Karpas-422 (cell line): ENCODE data around the gene PRDM16. TPM values are rescaled to one million over a fixed set of nuclear protein-coding genes. Genes with fewer than 3 reads are reported as not detected.

Experiments
- DNase-seq: peaks from one replicate; pipeline ENCODE4 v3.0.0-alpha.2; 2015
- H2AFZ ChIP-seq: fragments of 200-600 bp; sonication (generic); 2 replicates; pipeline ENCODE4 v1.6.1; 2014; ENCODE audit warnings: antibody characterized with exemption, low read length, mixed read lengths
- H3K27ac ChIP-seq: fragments of 200-600 bp; sonication (generic); 2 replicates; pipeline ENCODE4 v1.5.1; 2014; ENCODE audit warnings: mild to moderate bottlenecking, low read length, moderate library complexity
- H3K27me3 ChIP-seq: fragments of 200-600 bp; sonication (generic); 2 replicates; pipeline ENCODE4 v1.6.1; 2014; ENCODE audit warnings: low read length, mixed read lengths
- H3K36me3 ChIP-seq: fragments of 200-600 bp; sonication (generic); 2 replicates; pipeline ENCODE4 v1.6.1; 2014; ENCODE audit warnings: low read length, mixed read lengths; ENCODE audit not compliant: insufficient read depth
- H3K4me1 ChIP-seq: fragments of 200-600 bp; sonication (generic); 2 replicates; pipeline ENCODE4 v1.6.1; 2014; ENCODE audit warnings: mild to moderate bottlenecking, low read length, mixed read lengths
- H3K4me2 ChIP-seq: fragments of 200-600 bp; sonication (generic); 2 replicates; pipeline ENCODE4 v1.6.1; 2014; ENCODE audit warnings: low read length, low read depth, mild to moderate bottlenecking; ENCODE audit not compliant: poor library complexity, severe bottlenecking
- H3K4me3 ChIP-seq: fragments of 200-600 bp; sonication (generic); 2 replicates; pipeline ENCODE4 v1.5.1; 2014; ENCODE audit warnings: mild to moderate bottlenecking, antibody characterized with exemption, low read length, mixed read lengths
- H3K79me2 ChIP-seq: fragments of 200-600 bp; sonication (generic); 2 replicates; pipeline ENCODE4 v1.6.1; 2014; ENCODE audit warnings: mild to moderate bottlenecking, low read length, mixed read lengths
- H3K9ac ChIP-seq: fragments of 200-600 bp; sonication (generic); 2 replicates; pipeline ENCODE4 v1.6.0; 2014; ENCODE audit warnings: low read length
- H3K9me2 ChIP-seq: fragments of 200-600 bp; sonication (generic), shearing (Covaris generic); replicated peaks from 2 replicates; pipeline ENCODE4 v1.6.0; 2014; ENCODE audit warnings: mild to moderate bottlenecking, low read length, moderate library complexity; ENCODE audit not compliant: insufficient read depth
- H3K9me3 ChIP-seq: fragments of 300-700, 200-600 bp; sonication (generic); 2 replicates; pipeline ENCODE4 v1.6.1; 2014; ENCODE audit warnings: low read length, mixed read lengths
- H4K20me1 ChIP-seq: fragments of 200-600 bp; sonication (generic); 2 replicates; pipeline ENCODE4 v1.6.1; 2014; ENCODE audit warnings: mild to moderate bottlenecking, antibody characterized with exemption, low read length, low read depth; ENCODE audit not compliant: insufficient read depth
- total RNA-seq: library from RNA; depleted of rRNA; stranded (reverse); fragments of >200 nt; shearing (Covaris generic); gene quantifications from 2 replicates; pipeline ENCODE4 v1.2.3, GENCODE V29; 2014; ENCODE audit warnings: low replicate concordance

Gene PRDM16
- total RNA-seq, 1 experiment from 2014 or later: not detected

DNA sequence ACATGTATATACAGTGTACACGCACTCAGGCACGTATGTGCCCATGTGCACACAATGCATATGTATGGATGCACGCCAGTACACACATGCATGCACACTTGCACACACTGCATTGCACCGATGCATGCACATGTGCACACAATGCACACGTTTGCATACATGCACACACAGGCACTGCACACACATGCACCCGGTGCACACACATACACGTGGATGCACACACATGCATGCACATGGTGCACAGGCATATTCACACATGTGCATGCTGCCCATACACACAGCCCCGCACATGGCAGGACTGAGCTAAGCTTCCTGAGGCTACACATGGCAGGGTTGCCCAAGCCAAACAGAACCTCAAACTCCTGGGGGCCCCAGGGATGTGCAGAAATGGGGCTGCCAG, 405.0 kb downstream of the PRDM16 start:
- Histone ChIP-seq H3K4me1 (no peaks in the 10 kb centered on the region), H4K20me1 (no peaks in the 10 kb centered on the region), H3K9ac (no peak overlapping the region), H3K79me2 (no peaks in the 10 kb centered on the region), H3K4me2 (no peak overlapping the region), H3K36me3 (no peaks in the 10 kb centered on the region), H2AFZ (no peak overlapping the region), H3K4me3 (no peak overlapping the region), H3K9me3 (no peaks in the 10 kb centered on the region), H3K9me2 (no peaks in the 10 kb centered on the region), H3K27me3 (no peaks in the 10 kb centered on the region), H3K27ac (no peak overlapping the region)
- no peak for DNase-seq

DNA sequence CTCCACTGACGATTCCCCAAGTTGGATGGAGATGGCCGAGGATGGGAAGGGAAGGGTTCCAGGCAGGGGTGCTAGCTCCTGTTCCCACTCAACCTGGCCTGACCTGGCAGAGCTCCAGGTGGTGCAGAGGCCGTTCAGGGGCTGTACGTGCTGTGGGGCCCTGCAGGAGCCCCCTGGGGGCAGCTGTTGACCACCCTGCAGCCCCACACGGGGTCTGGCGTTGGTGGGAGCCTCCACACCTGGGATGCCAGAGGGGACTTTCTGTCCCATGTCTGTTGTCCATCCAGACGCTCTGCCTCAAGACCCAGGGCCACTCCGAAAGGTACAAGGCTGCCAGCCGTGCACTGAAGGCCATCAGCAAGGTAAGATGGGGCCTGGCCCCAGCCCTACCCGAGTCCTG, 405.4 kb downstream of the PRDM16 start:
- Histone ChIP-seq H3K9me2 (no peaks in the 10 kb centered on the region), H3K9ac (no peak overlapping the region), H3K9me3 (no peaks in the 10 kb centered on the region), H3K4me1 (no peaks in the 10 kb centered on the region), H3K79me2 (no peaks in the 10 kb centered on the region), H2AFZ (no peak overlapping the region), H3K27me3 (no peaks in the 10 kb centered on the region), H4K20me1 (no peaks in the 10 kb centered on the region), H3K36me3 (no peaks in the 10 kb centered on the region), H3K27ac (no peak overlapping the region), H3K4me2 (no peak overlapping the region), H3K4me3 (no peak overlapping the region)
- DNase-seq: no peak

DNA sequence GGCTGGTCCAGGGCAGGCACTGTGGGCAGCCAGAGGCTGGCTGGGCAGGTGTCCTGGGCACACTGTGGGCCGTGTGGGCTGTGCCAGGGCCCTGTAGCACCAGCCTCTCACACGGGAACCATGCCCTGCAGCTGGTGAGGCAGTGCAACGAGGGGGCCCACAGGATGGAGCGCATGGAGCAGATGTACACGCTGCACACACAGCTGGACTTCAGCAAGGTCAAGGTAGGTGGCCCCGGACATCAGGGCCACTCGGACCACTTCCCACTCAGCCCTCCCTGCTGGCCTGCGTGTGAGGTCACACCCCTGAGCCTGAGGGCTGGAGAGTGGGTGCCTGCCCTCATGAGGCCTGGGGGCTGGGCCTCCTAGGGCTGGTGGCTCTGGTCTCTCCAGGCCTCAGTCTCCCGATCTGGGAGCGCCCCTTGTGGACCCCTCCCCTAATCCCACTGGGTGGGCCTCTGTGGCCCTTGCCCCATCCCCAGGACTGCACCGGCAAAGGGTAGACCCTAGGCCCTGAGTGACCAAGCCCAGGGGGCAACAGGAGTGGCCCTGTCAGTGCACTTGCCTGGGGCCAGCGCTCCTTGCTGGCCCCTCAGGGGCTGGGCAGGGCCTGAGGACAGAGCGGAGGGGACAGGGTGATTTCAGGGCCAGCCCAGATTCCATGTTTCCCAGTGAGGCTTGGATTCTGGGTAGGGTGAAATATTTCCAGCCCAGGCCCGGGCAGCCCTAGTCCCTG, 407.0 kb downstream of the PRDM16 start:
- no peaks in the 10 kb centered on the region for H3K4me1 ChIP-seq
- H3K36me3 ChIP-seq: no peaks in the 10 kb centered on the region
- no peaks in the 10 kb centered on the region for H3K9me2 ChIP-seq
- no peak overlapping the region for H3K4me3 ChIP-seq
- DNase-seq: no peak
- H3K9me3 ChIP-seq: no peaks in the 10 kb centered on the region
- H3K9ac ChIP-seq: no peak overlapping the region
- H2AFZ ChIP-seq: no peak overlapping the region
- no peak overlapping the region for H3K4me2 ChIP-seq
- no peaks in the 10 kb centered on the region for H3K27me3 ChIP-seq
- H4K20me1 ChIP-seq: no peaks in the 10 kb centered on the region; the same call in 1 of the 2 replicates
- no peaks in the 10 kb centered on the region for H3K79me2 ChIP-seq
- no peak overlapping the region for H3K27ac ChIP-seq

DNA sequence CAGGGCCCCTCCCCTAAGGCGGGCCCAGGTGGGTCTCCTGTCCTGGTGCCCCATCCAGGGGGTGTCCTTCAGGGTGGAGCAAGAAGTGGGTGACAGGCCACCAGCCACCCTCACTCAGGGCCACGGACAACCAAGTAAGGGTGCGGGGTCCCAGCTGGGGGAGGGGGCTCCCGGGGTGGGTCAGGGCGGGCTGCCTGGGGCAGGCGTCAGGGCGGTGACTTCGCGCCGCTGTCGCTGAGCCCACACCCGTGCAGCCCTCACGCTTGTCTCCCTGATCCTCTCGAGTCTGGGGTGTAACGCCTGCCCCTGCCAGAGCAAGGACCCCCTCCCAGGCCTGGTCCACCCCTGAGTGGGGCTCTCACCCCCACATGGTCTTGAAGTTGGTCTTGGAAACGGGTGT, 407.7 kb downstream of the PRDM16 start:
- H3K9me2 ChIP-seq: no peaks in the 10 kb centered on the region
- H3K9ac ChIP-seq: no peak overlapping the region
- H3K4me3 ChIP-seq: no peak overlapping the region
- H3K36me3 ChIP-seq: no peaks in the 10 kb centered on the region
- no peaks in the 10 kb centered on the region for H3K9me3 ChIP-seq
- DNase-seq: no peak
- no peak overlapping the region for H3K4me2 ChIP-seq
- H2AFZ ChIP-seq: no peak overlapping the region
- H4K20me1 ChIP-seq: no peaks in the 10 kb centered on the region; the same call in 1 of the 2 replicates
- no peak overlapping the region for H3K27ac ChIP-seq
- H3K4me1 ChIP-seq: no peaks in the 10 kb centered on the region
- no peaks in the 10 kb centered on the region for H3K27me3 ChIP-seq
- no peaks in the 10 kb centered on the region for H3K79me2 ChIP-seq

DNA sequence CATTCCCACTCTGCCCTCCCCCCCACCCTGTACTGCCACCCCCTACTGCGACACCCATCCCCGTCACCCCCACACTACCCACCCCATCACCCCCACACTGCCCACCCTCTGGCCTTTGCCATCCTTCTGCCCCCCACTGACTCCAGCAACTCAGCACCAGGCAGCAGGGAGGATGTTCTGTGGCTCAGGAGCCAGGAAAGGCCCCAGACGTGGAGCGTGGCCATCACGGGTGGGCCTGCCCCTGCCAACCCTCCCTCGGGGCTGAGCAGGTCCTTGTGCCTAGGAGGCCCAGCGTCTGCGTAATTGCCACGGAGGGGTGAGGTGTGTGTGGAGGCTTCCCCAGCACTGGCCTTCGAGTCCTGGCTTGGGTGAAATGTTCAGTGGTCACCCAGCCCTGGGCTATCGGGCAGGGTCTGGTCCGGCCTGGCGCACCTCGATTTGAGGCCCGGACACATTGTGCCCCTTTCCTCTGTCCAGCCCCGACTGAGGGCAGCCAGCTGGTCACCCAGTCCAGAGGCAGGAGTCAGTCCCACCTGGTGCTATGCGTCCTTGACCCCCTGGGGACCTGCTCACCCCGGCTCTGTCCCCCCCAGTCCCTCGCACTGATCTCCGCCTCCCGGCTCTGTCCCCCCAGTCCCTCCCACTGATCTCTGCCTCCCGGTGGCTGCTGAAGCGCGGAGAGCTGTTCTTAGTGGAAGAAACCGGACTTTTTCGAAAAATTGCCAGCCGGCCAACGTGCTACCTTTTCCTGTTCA, 408.4 kb downstream of the PRDM16 start:
- Histone ChIP-seq H3K9me3 (no peaks in the 10 kb centered on the region), H3K4me3 (no peak overlapping the region), H3K27ac (no peak overlapping the region), H3K9ac (no peak overlapping the region), H4K20me1 (no peaks in the 10 kb centered on the region; the same call in 1 of the 2 replicates), H3K4me1 (no peaks in the 10 kb centered on the region), H3K36me3 (no peaks in the 10 kb centered on the region), H3K4me2 (no peak overlapping the region), H3K79me2 (no peaks in the 10 kb centered on the region), H2AFZ (no peak overlapping the region), H3K9me2 (no peaks in the 10 kb centered on the region), H3K27me3 (no peaks in the 10 kb centered on the region)
- no peak for DNase-seq

DNA sequence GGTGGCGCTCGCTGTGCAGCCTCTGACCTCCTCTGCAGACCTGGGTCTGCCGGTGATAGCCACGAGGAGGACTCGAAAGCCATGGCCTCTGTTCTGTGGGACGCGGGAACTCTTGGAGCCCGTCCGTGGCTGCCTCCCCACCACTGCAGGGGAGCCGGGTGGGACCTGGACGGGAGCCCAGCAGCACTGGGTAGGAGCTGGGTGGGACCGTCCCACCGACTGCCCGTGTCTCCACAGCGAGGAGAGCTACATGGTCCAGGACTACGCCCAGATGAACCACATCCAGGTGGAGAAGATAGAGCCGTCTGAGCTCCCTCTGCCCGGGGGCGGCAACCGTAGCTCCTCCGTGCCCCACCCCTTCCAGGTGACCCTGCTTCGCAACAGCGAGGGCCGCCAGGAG, 409.2 kb downstream of the PRDM16 start:
- no peaks in the 10 kb centered on the region for H3K4me1 ChIP-seq
- no peaks in the 10 kb centered on the region for H3K9me3 ChIP-seq
- H3K27ac ChIP-seq: no peak overlapping the region
- no peak overlapping the region for H3K4me2 ChIP-seq
- no peak overlapping the region for H2AFZ ChIP-seq
- no peaks in the 10 kb centered on the region for H3K79me2 ChIP-seq
- no peaks in the 10 kb centered on the region; the same call in 1 of the 2 replicates for H4K20me1 ChIP-seq
- no peak overlapping the region for H3K4me3 ChIP-seq
- H3K9ac ChIP-seq: no peak overlapping the region
- H3K36me3 ChIP-seq: no peaks in the 10 kb centered on the region
- H3K27me3 ChIP-seq: no peaks in the 10 kb centered on the region
- no peaks in the 10 kb centered on the region for H3K9me2 ChIP-seq
- no peak for DNase-seq

DNA sequence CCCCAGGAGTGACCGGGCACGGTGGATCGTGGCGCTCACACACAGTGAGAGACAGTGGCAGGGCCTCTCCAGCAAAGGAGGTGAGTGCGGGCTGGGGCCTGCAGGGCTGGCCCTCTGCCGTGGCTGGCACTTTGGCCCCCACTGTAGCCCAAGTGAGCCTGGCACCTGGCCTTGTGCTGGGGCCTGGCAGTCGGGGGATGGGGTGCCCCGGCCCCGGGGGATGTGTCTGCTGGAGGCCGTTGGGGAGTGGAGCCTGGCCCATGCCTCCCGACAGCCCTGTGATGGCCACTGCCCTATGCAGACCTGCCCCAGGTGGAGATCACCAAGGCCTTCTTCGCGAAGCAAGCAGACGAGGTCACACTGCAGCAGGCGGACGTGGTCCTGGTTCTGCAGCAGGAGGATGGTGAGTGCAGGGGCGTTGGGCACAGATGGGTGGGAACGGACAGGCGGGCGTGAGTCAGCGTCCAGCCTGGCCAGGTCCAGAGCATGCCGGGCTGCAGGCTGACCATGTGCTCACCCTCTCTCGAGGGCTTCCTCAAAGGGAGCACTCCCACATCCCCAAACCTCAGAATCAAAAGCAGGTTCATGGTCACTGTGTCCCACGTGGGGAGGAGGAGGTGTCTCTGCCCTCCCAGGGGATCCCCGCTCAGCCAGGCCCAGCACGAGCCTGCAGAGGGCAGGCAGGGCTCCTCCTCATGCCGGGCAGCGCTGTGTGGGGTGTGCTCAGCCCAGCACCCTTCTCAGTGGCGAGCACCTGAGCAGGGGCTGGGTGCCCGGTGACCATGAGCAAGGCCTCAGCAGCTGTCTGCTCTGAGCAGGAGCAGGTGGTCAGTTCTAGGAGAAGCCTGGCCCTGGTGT, 410.7 kb downstream of the PRDM16 start:
- Histone ChIP-seq H3K79me2 (no peaks in the 10 kb centered on the region), H4K20me1 (no peaks in the 10 kb centered on the region; the same call in 1 of the 2 replicates), H3K9me3 (no peaks in the 10 kb centered on the region), H3K4me1 (no peaks in the 10 kb centered on the region), H3K27me3 (no peaks in the 10 kb centered on the region), H3K36me3 (no peaks in the 10 kb centered on the region), H3K9ac (no peak overlapping the region), H2AFZ (no peak overlapping the region), H3K9me2 (no peaks in the 10 kb centered on the region), H3K27ac (no peak overlapping the region), H3K4me3 (no peak overlapping the region), H3K4me2 (no peak overlapping the region)
- no peak for DNase-seq

DNA sequence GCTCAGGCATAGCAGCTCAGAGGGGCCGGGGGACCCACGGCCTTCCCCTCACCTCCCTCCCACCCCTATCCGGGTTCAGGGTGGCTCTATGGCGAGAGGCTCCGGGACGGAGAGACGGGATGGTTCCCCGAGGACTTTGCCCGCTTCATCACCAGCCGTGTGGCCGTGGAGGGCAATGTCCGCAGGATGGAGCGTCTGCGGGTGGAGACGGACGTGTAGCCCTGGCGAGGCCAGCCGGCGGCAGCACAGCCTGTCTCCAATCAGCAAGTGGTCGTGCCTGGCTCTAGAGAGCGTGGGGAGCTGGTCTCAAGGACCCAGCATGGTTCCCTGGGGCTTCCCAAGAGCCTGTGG, 411.3 kb downstream of the PRDM16 start:
- Histone ChIP-seq H4K20me1 (no peaks in the 10 kb centered on the region; the same call in 1 of the 2 replicates), H2AFZ (no peak overlapping the region), H3K4me2 (no peak overlapping the region), H3K9me2 (no peaks in the 10 kb centered on the region), H3K9me3 (no peaks in the 10 kb centered on the region), H3K27ac (no peak overlapping the region), H3K4me1 (no peaks in the 10 kb centered on the region), H3K27me3 (no peaks in the 10 kb centered on the region), H3K79me2 (no peaks in the 10 kb centered on the region), H3K4me3 (no peak overlapping the region), H3K36me3 (no peaks in the 10 kb centered on the region), H3K9ac (no peak overlapping the region)
- no peak for DNase-seq
